ENCODE data around the gene SINHCAF.

- no peak for TF ChIP-seq EZH2phosphoT487 (IDR thresholded peaks at IDR 0.05; ENCODE audit: low read depth)
- TF ChIP-seq, protein P1, sequence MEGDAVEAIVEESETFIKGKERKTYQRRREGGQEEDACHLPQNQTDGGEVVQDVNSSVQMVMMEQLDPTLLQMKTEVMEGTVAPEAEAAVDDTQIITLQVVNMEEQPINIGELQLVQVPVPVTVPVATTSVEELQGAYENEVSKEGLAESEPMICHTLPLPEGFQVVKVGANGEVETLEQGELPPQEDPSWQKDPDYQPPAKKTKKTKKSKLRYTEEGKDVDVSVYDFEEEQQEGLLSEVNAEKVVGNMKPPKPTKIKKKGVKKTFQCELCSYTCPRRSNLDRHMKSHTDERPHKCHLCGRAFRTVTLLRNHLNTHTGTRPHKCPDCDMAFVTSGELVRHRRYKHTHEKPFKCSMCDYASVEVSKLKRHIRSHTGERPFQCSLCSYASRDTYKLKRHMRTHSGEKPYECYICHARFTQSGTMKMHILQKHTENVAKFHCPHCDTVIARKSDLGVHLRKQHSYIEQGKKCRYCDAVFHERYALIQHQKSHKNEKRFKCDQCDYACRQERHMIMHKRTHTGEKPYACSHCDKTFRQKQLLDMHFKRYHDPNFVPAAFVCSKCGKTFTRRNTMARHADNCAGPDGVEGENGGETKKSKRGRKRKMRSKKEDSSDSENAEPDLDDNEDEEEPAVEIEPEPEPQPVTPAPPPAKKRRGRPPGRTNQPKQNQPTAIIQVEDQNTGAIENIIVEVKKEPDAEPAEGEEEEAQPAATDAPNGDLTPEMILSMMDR (IDR thresholded peaks at IDR 0.05; ENCODE audit: low read depth, low read length) = no peak
Observed at GRCh38 chr12:31308116-31308515, 17.8 kb downstream of the SINHCAF start.

All from OCI-LY3 (cell line).